GM21447 (cell line): ENCODE measurements around the gene KCNMA1.

Experiments
- ATAC-seq: cut with Tn5 transposase; IDR thresholded peaks from one replicate; pipeline ENCODE4 v1.9.1; 2021; ENCODE audit not compliant: unreplicated experiment

KCNMA1 gene

DNA sequence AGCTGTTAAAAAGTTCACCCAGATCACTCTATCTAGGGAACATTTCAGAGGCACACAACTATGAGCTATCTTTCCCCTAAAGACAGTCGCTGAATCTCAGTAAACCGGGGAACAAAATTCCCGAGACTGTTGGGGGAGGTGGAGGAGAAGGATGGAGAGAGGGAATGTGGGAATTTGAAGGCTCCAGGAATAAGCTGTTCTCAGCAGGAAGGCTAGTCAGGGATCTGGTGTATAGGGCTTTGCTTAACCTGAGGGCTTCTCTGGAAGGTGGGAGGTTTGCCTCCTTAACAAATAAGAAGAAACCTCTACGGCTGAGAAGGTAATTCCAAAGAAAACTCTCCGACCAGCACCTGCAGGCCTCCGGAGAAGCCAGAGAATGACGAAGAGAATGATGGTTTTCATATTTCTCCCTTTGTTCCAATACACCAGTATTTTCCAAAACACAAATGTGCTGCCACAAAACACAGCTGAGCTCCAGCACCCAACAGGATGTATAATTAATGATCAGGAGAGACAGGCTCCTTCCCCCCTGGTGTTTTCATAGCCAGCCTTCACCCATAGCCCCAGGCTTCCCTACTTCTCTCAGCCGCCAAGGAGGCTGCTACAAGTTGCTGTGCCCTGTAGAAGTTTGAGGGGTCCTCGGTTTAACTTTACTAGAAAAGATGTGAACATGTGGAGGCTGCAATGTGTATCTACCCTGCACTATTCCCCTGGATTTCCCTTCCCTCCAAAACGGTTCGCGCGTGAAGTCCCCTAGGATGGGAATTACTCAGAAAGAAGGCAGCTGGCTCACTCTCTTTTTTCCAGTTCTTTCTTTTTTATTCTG is 2.0 kb downstream of the KCNMA1 start:
- ATAC-seq, result no peak

DNA sequence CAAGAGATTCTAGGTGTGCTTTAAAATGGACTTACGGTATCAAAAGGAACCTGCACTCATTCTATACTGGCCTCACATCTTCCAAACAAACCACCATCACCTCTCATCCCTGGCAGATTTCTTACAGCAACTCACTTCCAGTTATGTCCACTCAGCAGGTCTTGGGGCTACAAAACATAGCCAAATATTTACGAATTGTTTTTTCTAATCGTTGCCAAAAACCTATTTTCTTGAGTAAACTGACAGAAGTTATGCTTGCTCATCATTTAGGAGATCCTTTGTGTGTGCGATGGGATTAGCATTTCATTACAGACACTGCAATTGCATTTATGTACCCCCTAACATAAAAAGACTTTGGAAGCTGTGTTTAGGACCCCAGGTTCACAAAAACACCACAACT is 2.7 kb downstream of the KCNMA1 start:
- no peak for ATAC-seq

DNA sequence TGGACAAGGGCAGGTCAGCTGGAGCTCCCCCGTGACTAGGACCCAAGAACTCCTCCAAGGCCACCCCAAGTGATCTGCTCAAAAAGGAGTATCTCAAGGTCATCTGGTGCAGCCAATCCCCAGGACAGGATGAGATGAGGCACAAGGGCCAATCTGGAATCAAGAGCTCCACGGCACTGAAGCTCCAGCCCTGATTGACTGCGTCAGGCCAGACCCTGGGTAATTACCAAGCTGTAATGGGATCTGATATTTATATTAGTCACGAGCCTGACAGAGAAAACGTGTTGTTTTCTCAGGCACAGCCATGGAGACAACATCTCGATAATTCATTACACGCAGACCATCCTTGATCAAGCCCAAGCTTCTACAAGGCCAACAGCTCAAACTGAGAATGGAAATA is 4.2 kb downstream of the KCNMA1 start:
- ATAC-seq, result no peak

DNA sequence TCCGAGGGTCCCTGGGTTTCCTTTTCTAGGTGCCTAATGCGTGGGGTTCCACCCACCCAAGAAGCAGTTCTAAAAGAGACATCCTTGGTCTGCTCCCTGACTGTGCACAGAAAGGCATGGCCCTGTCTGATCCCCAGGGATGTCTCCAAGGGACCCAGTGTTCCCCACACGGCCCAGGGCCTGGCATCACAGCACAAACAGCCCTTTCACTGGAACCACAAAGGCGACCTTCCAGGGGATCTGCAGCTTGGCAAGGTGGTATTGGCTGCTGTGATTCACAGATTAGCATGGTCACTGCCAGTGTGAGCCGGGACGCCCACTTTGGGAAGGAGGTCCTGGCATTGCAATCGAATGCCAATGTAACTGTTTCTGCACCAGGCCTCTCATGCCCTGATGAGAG is 6.4 kb downstream of the KCNMA1 start:
- no peak for ATAC-seq

DNA sequence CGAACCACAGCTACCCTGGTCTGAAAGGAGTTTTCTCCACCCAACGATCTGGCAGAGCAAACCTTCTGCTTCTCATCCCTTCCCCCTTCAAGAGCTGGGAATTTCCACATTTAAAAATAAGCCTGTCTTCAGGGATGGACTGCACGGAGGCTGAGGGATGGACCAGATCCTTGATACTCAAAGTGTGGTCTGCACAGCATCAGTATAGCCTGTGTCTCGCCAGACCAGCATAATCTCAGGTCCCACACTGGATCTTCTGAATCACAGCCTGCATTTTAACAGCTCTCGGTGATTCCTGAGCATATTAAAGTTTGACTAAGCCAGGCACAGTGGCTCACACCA is 7.1 kb downstream of the KCNMA1 start:
- ATAC-seq, result no peak

DNA sequence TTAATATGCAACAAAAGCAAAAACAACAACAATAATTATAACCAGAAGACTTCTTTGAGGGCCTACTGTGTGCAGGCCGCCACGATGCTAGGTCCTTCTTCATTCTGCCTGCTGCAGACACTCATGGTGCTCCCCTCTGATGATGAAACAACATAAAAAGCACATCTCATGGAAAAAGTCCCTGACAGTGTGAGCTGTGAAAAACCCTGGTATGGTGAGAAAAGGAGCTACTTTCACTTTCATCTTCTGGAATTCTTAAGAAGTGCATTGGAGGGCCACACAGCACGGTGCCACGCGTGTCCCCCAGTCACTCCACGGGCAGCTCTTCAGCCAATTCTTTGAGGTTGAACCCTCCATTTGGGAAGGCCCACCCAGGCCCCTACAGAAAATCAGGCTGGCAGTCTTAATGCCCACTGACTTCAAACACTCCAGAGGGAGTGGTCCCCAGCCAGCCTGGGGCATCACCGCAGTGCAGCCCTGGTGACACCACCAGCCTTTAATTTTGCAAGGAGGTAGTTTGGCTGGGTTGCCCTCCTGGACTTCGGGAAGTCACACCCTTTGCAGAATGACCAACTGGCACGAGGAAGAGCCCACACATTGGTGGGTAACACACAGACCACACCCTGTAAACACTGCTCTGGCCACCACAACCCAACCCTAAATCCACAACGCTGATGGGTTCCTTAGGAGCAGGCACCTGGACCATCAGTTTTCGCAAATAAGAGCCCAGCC is 7.7 kb downstream of the KCNMA1 start:
- ATAC-seq, result no peak

DNA sequence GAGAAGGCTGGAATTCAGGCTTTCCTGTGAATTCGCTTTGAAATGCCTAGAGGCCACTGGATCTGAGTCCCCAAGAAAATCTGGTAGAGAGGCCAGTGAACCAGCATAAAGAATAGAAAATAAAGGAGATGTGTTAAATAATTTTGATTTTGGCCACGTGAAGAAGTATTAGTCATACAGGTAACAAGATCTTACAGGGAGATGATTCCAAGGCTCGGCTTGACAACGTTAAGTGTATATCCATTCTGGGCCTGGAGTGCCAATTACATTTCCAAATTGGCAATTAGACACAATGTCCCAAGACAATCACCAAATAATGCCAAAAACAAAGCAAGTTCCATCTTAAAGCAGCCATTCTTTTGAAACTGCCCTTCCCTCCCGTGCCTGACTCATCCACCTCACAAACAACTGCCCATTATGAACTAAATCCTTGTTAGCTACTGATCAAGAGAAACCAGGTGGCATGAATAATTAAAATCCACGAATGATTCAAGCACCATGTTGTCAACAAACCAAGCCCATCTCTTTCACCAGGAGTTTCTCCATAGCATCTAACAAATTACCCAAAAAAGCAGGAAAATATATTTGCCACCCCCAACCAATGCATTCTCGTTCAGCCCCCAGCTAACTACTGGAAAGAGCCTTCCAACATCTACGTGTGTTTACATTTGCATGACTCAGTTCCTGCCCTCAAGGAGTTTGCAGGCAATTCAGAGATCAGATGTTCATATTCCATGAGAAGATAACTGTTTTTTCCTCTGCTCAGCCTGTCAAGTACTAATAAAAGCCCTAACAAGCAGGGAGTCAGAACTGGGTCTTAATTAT is 8.5 kb downstream of the KCNMA1 start:
- no peak for ATAC-seq

DNA sequence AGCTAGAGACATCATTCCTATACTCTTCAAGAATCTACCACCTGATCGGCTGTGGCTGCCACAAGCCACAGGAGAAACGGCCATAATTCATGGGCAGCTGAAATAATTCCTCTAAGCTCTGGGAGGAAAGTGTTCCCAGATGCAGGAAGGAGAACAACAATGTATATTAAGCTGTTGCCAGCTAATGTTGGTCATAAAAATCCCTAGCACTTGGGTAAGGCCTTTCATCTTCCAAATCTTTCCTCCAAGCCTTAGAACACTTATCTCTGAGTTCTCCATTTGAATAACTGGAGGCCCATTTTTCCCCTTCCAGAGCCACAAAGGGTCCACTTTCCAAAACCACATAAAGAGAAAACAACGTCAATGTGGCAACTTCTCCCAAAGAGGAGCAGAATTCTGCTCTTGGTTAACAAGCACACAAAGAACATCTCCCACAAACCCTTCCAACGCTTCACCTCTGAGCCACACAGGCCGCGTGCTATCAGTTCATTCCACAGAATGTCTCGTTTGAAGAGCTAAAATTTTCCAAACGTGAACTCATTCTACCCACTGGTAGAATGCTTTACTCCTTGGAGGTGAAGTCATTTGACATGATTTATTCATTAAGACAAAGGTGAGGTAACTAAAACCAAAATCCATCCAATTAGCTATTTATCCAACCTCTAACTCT is 11.2 kb downstream of the KCNMA1 start:
- no peak for ATAC-seq

DNA sequence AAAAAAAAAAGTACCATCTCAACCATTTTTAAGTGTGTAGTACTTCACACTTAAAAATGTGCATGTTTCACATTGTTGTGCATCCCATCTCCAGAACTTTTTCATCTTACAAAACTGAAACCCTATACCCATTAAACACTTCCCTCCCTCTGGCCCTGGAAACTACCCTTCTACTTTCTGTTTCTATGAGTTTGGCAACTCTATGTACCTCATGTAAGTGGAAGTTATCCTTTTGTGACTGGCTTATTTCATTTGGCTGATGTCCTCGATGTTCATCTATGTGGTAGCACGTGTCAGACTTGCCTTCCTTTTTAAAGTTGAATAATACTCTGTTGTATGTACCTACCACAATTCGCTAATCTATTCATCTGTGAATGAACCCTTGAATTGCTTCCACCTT is 12.2 kb downstream of the KCNMA1 start:
- no peak for ATAC-seq

DNA sequence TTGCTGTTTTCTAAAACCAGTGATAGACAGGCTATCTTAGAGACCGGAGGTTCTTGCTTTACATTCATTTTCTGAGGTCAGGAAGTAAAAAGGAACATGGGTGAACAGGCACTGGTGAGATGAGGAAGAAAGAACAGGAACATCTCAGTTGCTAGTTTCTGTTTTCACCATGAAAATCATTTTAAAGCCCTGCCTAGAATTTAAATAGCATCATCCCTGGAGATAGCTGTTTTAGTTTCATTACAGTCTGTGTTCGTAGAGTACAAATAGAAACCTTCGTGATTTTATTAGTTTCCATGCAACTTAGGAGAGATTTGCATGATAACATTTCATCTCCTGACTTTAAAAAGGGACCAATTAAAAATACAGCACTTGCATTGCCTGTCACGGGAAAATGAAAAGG is 14.7 kb downstream of the KCNMA1 start:
- ATAC-seq, result peak; percentile 53

DNA sequence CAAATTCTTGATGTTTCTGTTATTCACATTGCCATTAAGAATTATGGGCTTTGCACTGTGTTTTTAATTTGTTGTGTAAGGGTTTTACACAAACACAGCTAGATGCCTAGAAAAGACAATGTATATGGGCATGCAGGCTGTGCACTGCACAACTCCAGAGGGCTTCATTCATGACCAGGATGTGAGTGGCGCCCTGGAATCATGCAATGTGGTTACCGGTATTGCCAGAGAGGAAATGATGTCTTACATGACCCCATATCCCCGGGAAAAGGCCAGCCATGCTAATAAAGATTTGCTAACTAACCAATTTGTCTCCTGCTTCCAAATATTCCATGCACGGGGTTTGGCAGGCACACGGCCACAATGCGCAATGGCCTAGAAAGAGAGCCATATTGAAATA is 16.9 kb downstream of the KCNMA1 start:
- ATAC-seq, result no peak

DNA sequence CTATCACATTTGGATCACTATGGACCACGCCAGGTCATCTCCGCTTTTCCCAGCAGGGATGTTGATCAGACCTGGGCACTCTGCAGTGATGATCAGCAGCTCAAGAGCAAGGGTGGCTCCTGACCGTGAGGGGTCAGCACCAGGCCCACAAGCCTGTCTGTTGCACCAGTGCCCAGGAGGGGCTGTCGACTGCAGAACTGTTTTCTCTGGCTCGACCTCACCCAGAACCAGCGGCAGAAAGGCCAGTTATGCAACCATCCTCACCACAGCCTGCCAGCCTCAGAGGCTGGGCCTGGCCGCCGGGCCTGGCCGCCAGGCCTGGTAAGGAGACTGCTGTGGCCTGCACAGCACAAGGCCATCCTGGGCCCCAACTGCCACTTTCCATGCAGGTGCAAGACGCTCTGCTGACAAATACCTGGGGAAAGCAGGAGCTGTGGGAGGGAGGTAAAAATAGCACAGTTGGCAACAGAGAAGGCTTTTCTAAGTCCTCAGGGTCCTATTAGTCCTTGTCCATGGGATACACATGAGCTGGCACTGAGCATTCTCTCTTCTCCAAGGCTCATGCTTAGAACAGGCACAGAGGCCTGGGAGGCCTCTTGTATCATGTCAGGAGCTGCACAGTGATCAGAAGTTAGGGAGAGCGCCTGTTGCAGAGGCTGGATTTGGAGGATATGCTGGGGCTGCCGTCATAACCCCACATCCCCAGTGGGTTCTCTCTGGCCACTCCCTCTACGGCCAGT is 17.5 kb downstream of the KCNMA1 start:
- ATAC-seq, result no peak

DNA sequence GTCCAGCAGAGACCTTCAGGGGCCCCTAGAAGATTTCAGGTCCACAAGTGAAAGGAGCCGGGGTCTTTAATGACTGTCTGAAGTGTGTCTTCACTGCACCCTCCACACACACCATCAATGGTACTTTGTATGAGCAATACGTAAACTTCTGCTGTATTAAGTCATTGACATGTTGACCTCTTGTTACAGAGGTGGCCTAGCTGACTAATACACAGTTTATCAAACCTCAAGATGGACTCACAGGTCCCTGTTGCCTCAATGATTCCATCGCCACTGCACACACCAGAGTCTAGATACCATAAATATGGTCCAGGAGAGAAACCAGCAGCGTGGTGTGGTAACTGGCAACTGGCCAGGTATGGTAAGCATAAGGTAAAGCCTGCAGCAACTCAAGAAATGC is 19.5 kb downstream of the KCNMA1 start:
- ATAC-seq, result no peak

DNA sequence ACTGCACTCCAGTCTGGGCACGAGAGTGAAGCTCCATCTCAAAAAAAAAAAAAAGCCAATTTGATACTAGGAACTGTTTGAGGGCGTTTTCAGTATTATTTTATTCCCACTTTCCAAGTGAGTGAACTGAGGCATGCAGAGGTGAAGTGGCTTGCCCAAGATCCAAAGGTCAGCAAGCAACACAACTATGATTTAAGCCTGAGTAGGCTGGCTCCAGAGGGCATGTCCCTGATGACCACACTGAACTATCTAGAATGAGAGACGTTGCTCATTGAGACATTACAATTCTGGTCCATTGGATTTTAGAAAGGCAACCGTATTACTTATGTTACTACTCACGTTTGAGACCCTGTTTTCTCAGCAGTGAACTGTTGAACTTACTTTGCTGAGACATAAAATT is 20.8 kb downstream of the KCNMA1 start:
- no peak for ATAC-seq

DNA sequence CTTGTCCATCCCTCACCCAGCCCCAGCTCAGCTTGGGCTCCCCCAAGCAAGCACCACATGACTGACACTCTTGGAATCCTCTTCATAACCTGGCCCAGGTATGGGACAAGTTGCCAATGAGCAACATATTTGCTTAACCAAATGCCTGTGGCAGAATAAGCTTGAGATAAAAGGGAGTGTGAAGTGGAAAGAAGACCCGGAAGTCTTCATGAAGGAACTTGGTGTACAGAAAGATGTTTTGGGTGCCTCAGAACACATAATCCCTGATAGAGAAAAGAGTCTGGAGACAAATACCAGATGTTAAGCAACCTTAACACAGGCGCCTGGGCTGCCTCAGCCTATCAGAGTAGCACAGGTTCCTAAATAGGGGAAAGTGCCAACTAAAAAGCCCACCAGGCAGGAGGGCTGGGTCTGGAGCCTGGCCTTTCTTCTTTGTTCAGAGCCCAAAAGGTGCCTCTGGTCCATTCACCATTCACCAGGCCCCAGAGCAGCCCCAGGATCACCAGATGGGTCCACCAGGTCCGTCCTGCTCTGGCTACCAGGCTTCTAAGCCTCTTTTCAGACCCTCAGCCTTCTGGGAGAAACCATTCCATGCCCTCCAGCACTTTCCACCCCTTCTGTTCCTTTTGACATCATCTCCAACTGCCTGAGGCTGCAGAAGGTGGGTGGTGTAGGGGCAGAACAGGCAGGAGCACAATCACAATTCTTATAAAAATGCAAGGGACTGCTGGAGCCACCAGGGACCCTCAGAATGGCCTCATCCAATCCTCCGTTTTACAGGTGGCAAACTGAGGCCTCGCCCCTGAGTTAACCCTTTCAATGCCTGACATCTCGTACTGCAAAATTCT is 22.6 kb downstream of the KCNMA1 start:
- no peak for ATAC-seq

DNA sequence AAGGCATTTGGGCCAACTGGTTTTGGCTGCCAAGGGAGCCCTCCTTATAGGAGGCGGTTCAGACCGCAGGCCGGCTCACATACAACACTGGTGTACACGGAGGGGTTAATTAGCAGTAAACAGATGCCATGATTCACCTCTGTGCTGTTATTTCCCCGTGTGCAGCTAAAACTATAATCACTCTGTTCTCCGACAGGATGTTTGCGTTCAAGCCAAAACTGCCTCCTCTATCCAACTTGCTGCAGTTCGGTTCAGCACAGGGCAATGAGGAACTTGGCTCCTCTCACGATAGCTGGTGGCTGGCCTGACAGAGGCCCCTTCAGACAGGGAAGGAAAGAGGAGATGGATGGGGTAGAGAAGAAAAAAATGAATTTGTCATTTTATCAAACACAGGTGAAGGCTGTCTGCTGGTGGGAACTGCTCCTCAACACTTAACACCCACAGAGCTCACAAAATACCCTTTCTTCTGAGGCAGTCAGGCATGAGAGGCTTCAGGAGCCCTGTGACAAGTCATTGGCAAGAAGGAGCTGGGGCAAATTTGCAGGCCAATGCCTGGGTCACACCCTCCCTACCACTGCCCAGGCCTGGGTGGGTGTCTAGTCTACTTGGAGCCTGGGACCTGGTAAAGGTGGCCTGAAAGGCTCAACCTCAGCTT is 24.0 kb downstream of the KCNMA1 start:
- no peak for ATAC-seq

DNA sequence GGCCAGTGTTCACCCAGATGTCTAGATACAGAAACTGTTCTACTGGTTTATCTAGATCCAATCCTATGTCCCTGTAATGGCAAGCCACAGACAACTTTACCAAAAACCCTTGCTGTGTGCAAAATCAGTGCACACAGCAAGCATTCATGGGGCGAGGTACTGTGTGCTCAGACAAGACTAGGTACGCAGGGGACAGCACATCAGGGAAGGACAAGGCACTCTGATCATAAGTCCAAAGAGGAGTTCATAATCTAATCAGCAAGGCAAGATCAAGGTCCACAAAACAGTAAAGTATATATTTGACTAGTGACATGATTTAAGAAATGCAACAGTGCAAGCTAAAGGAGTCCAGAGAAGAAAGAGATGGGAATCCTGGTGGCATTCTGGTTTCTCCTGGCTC is 25.9 kb downstream of the KCNMA1 start:
- no peak for ATAC-seq

DNA sequence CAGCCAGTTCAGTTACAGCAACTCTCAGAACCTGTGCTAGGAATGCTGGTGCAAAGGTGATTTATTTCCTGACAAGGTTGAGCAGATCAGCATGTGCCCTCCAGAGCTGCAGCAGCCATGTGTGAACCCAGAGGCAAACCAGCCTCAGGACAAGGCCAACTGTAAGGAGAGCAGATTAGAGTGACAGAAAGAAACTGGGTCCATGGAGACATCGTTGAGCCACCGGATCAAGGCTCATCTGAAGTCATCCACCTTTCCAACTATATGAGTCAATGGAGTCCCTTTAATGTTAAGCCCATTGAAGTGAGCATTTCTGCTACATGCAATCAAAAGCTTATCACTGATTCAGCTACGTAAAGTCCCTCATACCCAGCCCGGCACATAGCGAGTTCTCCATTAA is 26.4 kb downstream of the KCNMA1 start:
- ATAC-seq, result no peak

DNA sequence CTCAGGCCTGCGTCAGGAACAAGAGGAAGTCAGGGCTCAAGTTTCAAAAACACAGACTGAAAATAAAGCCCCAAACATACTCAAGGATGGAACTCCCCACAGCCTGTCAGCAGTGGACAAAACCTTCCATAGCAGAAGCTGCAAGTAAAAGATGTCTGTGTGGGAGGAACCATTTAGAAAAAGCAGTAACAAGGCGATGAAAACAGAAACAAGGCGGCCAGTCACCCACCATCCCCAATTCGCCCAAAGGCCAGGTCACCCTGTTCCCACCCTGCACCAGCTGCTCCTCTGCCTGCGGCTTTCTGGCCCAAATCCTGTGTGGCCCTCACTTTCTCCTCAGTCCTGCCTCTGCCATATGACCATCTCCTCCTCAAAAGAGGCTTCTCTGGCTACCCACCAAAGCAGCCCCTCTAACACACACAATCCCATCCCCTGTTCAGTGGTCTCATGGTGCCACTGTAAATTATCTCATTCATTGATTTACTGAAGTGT is 27.8 kb downstream of the KCNMA1 start:
- ATAC-seq, result no peak
